Peyer's patch (tissue), 4 donors: Measurements from ENCODE around the gene ATP13A3.

Source experiments
- POLR2A ChIP-seq, 2 donors: fragments of 450-650 bp; IDR thresholded peaks; one replicate each; pipeline ENCODE4 v1.5.1; 2017; ENCODE audit warnings: antibody characterized with exemption in 2 of 2, mild to moderate bottlenecking in 2 of 2, moderate library complexity in 2 of 2
- TF ChIP-seq, protein P1 (sequence below), 6 experiments: fragments of 450-650 bp in 4 of 6; fragments of 200-600 bp in 2 of 6; sonication (generic) in 1 of 6; IDR thresholded peaks; one replicate each; pipeline ENCODE4 v1.5.1; 2017 to 2019; ENCODE audit warnings: antibody characterized with exemption in 6 of 6, mild to moderate bottlenecking in 3 of 6, moderate library complexity in 1 of 6

DNA sequence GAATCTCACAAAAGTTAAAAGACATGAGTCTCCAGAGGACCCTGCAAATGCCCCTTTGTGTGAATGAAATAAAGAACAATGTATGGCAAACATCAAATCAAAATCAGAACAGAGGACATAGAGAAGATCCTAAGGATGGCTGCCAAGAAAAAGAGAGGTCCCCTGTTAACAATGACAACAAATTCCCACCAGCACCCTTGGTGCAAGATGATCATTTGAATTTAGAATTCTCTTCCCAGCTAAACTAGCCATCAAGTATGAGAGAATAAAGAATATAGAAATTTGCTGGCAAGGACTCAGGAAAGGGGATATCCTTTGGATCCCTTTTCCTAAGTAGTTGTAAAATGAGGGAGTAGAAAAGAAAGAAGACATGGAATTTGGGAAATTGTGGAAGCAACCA, 96.0 kb downstream of the ATP13A3 start:
- TF ChIP-seq, protein P1, sequence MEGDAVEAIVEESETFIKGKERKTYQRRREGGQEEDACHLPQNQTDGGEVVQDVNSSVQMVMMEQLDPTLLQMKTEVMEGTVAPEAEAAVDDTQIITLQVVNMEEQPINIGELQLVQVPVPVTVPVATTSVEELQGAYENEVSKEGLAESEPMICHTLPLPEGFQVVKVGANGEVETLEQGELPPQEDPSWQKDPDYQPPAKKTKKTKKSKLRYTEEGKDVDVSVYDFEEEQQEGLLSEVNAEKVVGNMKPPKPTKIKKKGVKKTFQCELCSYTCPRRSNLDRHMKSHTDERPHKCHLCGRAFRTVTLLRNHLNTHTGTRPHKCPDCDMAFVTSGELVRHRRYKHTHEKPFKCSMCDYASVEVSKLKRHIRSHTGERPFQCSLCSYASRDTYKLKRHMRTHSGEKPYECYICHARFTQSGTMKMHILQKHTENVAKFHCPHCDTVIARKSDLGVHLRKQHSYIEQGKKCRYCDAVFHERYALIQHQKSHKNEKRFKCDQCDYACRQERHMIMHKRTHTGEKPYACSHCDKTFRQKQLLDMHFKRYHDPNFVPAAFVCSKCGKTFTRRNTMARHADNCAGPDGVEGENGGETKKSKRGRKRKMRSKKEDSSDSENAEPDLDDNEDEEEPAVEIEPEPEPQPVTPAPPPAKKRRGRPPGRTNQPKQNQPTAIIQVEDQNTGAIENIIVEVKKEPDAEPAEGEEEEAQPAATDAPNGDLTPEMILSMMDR (IDR thresholded peaks at IDR 0.05): no peak
- TF ChIP-seq POLR2A (IDR thresholded peaks at IDR 0.05): no peak
